OCI-LY1 (cell line): ENCODE data around the gene CLTCL1.

Source experiments
- H2AFZ ChIP-seq: fragments of 200-600 bp; sonication (generic), shearing (Covaris generic); 2 replicates; pipeline ENCODE4 v1.6.0; 2014; ENCODE audit warnings: antibody characterized with exemption, mild to moderate bottlenecking, low read length
- H3F3A ChIP-seq: fragments of 200-600 bp; sonication (generic), shearing (Covaris generic); 2 replicates; pipeline ENCODE4 v1.6.0; 2014; ENCODE audit warnings: mild to moderate bottlenecking, antibody characterized with exemption, low read length, moderate library complexity; ENCODE audit not compliant: insufficient read depth
- H3K27ac ChIP-seq: fragments of 200-600 bp; sonication (generic); 2 replicates; pipeline ENCODE4 v1.5.1; 2014; ENCODE audit warnings: low read length, mixed run types, mild to moderate bottlenecking, low read depth; ENCODE audit not compliant: poor library complexity, severe bottlenecking
- H3K27me3 ChIP-seq: fragments of 200-600 bp; sonication (generic); 2 replicates; pipeline ENCODE4 v1.6.0; 2014; ENCODE audit warnings: antibody characterized with exemption, mild to moderate bottlenecking, low read length, moderate library complexity; ENCODE audit not compliant: insufficient read depth
- H3K36me3 ChIP-seq: fragments of 200-600 bp; sonication (generic); 2 replicates; pipeline ENCODE4 v1.6.1; 2014; ENCODE audit warnings: mild to moderate bottlenecking, antibody characterized with exemption, low read length, moderate library complexity, mixed read lengths; ENCODE audit not compliant: insufficient read depth
- H3K4me1 ChIP-seq: fragments of 200-600 bp; sonication (generic); 2 replicates; pipeline ENCODE4 v1.5.1; 2014; ENCODE audit warnings: mild to moderate bottlenecking, low read length, moderate library complexity; ENCODE audit not compliant: insufficient read depth, severe bottlenecking
- H3K4me2 ChIP-seq: fragments of 200-600 bp; sonication (generic), shearing (Covaris generic); 2 replicates; pipeline ENCODE4 v1.6.1; 2014; ENCODE audit warnings: low read length
- H3K4me3 ChIP-seq: fragments of 200-600 bp; sonication (generic); 2 replicates; pipeline ENCODE4 v1.5.1; 2014; ENCODE audit warnings: low read length, low read depth, mild to moderate bottlenecking, mixed read lengths; ENCODE audit not compliant: poor library complexity, severe bottlenecking
- H3K79me2 ChIP-seq: fragments of 200-600 bp; shearing (Covaris generic); 2 replicates; pipeline ENCODE4 v1.6.1; 2016; ENCODE audit warnings: mixed run types, low read length, mixed read lengths; ENCODE audit not compliant: insufficient read depth
- H3K9ac ChIP-seq: fragments of 200-600 bp; sonication (generic), shearing (Covaris generic); 2 replicates; pipeline ENCODE4 v1.6.1; 2014; ENCODE audit warnings: mild to moderate bottlenecking, low read length, mixed read lengths
- H3K9me2 ChIP-seq: fragments of 200-600 bp; sonication (generic), shearing (Covaris generic); 2 replicates; pipeline ENCODE4 v1.6.1; 2014; ENCODE audit warnings: low read depth, mild to moderate bottlenecking, low read length, mixed read lengths
- H3K9me3 ChIP-seq: fragments of 200-600 bp; shearing (Covaris generic); 2 replicates; pipeline ENCODE4 v1.6.1; 2014; ENCODE audit warnings: low read length, mixed read lengths
- H4K20me1 ChIP-seq: fragments of 200-600 bp; sonication (generic), shearing (Covaris generic); 2 replicates; pipeline ENCODE4 v1.6.0; 2016; ENCODE audit warnings: mild to moderate bottlenecking, low read length; ENCODE audit not compliant: insufficient read depth
- EZH2 ChIP-seq: fragments of 200-600 bp; sonication (generic), shearing (Covaris generic); IDR thresholded peaks from 2 replicates; pipeline ENCODE4 v1.8.0; 2017; ENCODE audit warnings: borderline replicate concordance, mixed run types, mild to moderate bottlenecking, antibody characterized with exemption, low read length, moderate library complexity, mixed read lengths
- TF ChIP-seq, protein P1 (sequence below): fragments of 200-600 bp; sonication (generic), shearing (Covaris generic); IDR thresholded peaks from 2 replicates; pipeline ENCODE4 v1.5.1; 2017; ENCODE audit warnings: mild to moderate bottlenecking, antibody characterized with exemption, low read length, moderate library complexity, mixed read lengths

The CLTCL1 gene

DNA sequence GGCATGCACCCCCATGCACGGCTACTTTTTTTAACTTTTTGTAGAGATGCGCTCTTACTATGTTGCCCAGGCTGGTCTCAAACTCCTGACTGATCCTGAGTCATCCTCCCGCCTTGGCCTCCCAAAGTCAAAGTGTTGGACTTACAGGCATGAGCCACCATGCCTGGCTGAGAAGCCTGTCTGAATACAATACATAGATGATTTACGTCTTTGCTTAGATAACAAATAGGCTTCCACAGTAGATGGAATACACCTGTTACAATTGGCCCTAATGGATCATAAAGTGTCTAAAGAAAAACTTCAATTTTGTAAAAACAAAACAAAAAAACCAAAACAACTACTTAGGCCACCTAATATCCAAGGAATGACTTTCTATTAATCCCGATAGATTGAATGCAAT is 13.0 kb upstream of the CLTCL1 start:
- Histone ChIP-seq H3K79me2 (no peaks in the 10 kb centered on the region), H3K4me2 (no peak overlapping the region), H2AFZ (no peak overlapping the region), H3K27ac (no peak overlapping the region), H3K9ac (no peak overlapping the region), H3F3A (no peaks in the 10 kb centered on the region), H3K9me3 (no peaks in the 10 kb centered on the region), H4K20me1 (no peaks in the 10 kb centered on the region), H3K27me3 (no peaks in the 10 kb centered on the region), H3K36me3 (no peaks in the 10 kb centered on the region), H3K4me1 (no peaks in the 10 kb centered on the region), H3K4me3 (no peak overlapping the region), H3K9me2 (no peaks in the 10 kb centered on the region)
- TF ChIP-seq, protein P1, sequence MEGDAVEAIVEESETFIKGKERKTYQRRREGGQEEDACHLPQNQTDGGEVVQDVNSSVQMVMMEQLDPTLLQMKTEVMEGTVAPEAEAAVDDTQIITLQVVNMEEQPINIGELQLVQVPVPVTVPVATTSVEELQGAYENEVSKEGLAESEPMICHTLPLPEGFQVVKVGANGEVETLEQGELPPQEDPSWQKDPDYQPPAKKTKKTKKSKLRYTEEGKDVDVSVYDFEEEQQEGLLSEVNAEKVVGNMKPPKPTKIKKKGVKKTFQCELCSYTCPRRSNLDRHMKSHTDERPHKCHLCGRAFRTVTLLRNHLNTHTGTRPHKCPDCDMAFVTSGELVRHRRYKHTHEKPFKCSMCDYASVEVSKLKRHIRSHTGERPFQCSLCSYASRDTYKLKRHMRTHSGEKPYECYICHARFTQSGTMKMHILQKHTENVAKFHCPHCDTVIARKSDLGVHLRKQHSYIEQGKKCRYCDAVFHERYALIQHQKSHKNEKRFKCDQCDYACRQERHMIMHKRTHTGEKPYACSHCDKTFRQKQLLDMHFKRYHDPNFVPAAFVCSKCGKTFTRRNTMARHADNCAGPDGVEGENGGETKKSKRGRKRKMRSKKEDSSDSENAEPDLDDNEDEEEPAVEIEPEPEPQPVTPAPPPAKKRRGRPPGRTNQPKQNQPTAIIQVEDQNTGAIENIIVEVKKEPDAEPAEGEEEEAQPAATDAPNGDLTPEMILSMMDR, result no peak
- no peak for TF ChIP-seq EZH2

DNA sequence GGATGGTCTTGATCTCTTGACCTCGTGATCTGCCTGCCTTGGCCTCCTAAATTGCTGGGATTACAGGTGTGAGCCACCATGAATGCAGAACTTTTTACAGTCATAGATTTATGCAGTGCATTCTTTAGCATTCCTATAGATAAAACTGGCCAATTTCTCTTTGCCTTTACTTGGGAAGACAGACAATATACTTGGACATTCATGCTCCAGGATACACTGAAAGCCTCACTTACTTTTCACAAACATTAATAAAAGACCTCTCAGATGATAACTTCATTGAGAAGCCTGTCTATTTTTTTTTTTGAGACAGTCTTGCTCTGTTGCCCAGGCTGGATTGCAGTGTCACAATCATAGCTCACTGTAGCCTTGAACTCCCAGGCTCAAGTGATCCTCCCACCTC is 12.3 kb upstream of the CLTCL1 start:
- Histone ChIP-seq H3K4me1 (no peaks in the 10 kb centered on the region), H3K27ac (no peak overlapping the region), H3K9ac (no peak overlapping the region), H3F3A (no peaks in the 10 kb centered on the region), H3K4me3 (no peak overlapping the region), H2AFZ (no peak overlapping the region), H3K27me3 (no peaks in the 10 kb centered on the region), H3K36me3 (no peaks in the 10 kb centered on the region), H3K9me2 (no peaks in the 10 kb centered on the region), H3K9me3 (no peaks in the 10 kb centered on the region), H3K79me2 (no peaks in the 10 kb centered on the region), H4K20me1 (no peaks in the 10 kb centered on the region), H3K4me2 (no peak overlapping the region)
- TF ChIP-seq, protein P1, result no peak

DNA sequence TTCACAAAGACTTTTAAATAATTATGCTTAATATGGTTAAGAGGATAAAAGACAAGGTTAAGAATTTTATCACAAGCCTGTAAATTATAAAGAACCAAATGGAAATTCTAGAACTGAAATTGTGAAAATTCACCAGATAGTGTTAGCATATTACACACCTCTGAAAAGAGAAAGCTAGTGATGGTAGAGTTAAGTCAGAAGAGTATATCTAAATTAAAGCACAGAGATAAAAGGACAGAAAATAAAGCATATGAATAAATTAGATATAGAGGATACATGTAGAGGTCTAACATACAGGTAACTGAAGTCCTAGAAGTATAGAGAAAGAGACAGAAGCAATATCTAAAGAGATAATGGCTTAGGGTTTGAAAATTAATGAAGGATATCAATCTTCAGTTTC is 4.2 kb upstream of the CLTCL1 start:
- no peaks in the 10 kb centered on the region for H4K20me1 ChIP-seq
- H3K4me1 ChIP-seq, result peaks cover 20% of the 10 kb centered on the region
- H3K27ac ChIP-seq, result no peak overlapping the region
- H3K4me2 ChIP-seq, result no peak overlapping the region
- H3K36me3 ChIP-seq, result no peaks in the 10 kb centered on the region
- H3K9ac ChIP-seq, result no peak overlapping the region
- H3K79me2 ChIP-seq, result no peaks in the 10 kb centered on the region
- no peaks in the 10 kb centered on the region for H3K27me3 ChIP-seq
- H3K9me2 ChIP-seq, result no peaks in the 10 kb centered on the region
- TF ChIP-seq EZH2, result no peak
- TF ChIP-seq, protein P1, result no peak
- H2AFZ ChIP-seq, result no peak overlapping the region
- H3K9me3 ChIP-seq, result no peaks in the 10 kb centered on the region
- H3F3A ChIP-seq, result no peaks in the 10 kb centered on the region
- H3K4me3 ChIP-seq, result no peak overlapping the region
